ENCODE data around the gene PRR14L. TPM values are rescaled to one million over a fixed set of nuclear protein-coding genes. Genes with fewer than 3 reads are reported as not detected.

Gene PRR14L
- polyA plus RNA-seq, 1 donor from 2014 or later = 14.3 TPM

GRCh38 chr22:31637447-31637890 lies 112.5 kb downstream of the PRR14L start:
- Histone ChIP-seq H3K36me3 (ENCODE audit: insufficient read depth, low read length) (no peaks in the 10 kb centered on the region), H3K79me2 (replicated peaks; ENCODE audit: insufficient read depth, low read length) (no peaks in the 10 kb centered on the region), H3K9me3 (ENCODE audit: low read length) (no peaks in the 10 kb centered on the region), H3F3A (ENCODE audit: insufficient read depth, low read length, poor library complexity, severe bottlenecking) (no peaks in the 10 kb centered on the region), H3K4me3 (ENCODE audit: low read length) (no peak overlapping the region), H3K4me2 (ENCODE audit: low read length) (no peak overlapping the region), H3K27me3 (ENCODE audit: insufficient read depth, low read depth, low read length) (no peaks in the 10 kb centered on the region), H3K27ac (ENCODE audit: low read length) (no peak overlapping the region), H3K9me2 (ENCODE audit: insufficient read depth, low read length) (no peaks in the 10 kb centered on the region), H4K20me1 (ENCODE audit: insufficient read depth) (no peaks in the 10 kb centered on the region), H3K9ac (ENCODE audit: low read length) (no peak overlapping the region), H2AFZ (ENCODE audit: low read depth, low read length) (no peak overlapping the region)
- TF ChIP-seq, protein P1, sequence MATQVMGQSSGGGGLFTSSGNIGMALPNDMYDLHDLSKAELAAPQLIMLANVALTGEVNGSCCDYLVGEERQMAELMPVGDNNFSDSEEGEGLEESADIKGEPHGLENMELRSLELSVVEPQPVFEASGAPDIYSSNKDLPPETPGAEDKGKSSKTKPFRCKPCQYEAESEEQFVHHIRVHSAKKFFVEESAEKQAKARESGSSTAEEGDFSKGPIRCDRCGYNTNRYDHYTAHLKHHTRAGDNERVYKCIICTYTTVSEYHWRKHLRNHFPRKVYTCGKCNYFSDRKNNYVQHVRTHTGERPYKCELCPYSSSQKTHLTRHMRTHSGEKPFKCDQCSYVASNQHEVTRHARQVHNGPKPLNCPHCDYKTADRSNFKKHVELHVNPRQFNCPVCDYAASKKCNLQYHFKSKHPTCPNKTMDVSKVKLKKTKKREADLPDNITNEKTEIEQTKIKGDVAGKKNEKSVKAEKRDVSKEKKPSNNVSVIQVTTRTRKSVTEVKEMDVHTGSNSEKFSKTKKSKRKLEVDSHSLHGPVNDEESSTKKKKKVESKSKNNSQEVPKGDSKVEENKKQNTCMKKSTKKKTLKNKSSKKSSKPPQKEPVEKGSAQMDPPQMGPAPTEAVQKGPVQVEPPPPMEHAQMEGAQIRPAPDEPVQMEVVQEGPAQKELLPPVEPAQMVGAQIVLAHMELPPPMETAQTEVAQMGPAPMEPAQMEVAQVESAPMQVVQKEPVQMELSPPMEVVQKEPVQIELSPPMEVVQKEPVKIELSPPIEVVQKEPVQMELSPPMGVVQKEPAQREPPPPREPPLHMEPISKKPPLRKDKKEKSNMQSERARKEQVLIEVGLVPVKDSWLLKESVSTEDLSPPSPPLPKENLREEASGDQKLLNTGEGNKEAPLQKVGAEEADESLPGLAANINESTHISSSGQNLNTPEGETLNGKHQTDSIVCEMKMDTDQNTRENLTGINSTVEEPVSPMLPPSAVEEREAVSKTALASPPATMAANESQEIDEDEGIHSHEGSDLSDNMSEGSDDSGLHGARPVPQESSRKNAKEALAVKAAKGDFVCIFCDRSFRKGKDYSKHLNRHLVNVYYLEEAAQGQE (IDR thresholded peaks at IDR 0.05; ENCODE audit: borderline replicate concordance) = no peak
- no peak for TF ChIP-seq MXI1 (conservative IDR thresholded peaks at IDR 0.05; ENCODE audit: poor library complexity, severe bottlenecking)
- TF ChIP-seq, protein P2, sequence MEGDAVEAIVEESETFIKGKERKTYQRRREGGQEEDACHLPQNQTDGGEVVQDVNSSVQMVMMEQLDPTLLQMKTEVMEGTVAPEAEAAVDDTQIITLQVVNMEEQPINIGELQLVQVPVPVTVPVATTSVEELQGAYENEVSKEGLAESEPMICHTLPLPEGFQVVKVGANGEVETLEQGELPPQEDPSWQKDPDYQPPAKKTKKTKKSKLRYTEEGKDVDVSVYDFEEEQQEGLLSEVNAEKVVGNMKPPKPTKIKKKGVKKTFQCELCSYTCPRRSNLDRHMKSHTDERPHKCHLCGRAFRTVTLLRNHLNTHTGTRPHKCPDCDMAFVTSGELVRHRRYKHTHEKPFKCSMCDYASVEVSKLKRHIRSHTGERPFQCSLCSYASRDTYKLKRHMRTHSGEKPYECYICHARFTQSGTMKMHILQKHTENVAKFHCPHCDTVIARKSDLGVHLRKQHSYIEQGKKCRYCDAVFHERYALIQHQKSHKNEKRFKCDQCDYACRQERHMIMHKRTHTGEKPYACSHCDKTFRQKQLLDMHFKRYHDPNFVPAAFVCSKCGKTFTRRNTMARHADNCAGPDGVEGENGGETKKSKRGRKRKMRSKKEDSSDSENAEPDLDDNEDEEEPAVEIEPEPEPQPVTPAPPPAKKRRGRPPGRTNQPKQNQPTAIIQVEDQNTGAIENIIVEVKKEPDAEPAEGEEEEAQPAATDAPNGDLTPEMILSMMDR (IDR thresholded peaks at IDR 0.05; ENCODE audit: poor library complexity, severe bottlenecking) = no peak
- TF ChIP-seq SMC3 (conservative IDR thresholded peaks at IDR 0.05; ENCODE audit: poor library complexity) = no peak
- no peak for TF ChIP-seq POLR2AphosphoS5 (IDR thresholded peaks at IDR 0.05)

- H3K36me3 ChIP-seq (ENCODE audit: insufficient read depth, low read length) = no peaks in the 10 kb centered on the region
- H3K27me3 ChIP-seq (ENCODE audit: insufficient read depth, low read depth, low read length) = no peaks in the 10 kb centered on the region
- no peaks in the 10 kb centered on the region for H3K9me3 ChIP-seq (ENCODE audit: low read length)
- H4K20me1 ChIP-seq (ENCODE audit: insufficient read depth) = no peaks in the 10 kb centered on the region
- no peaks in the 10 kb centered on the region for H3K79me2 ChIP-seq (replicated peaks; ENCODE audit: insufficient read depth, low read length)
- no peaks in the 10 kb centered on the region for H3F3A ChIP-seq (ENCODE audit: insufficient read depth, low read length, poor library complexity, severe bottlenecking)
- TF ChIP-seq EP300 (conservative IDR thresholded peaks at IDR 0.05; ENCODE audit: poor library complexity, severe bottlenecking) (no peak), SMC3 (conservative IDR thresholded peaks at IDR 0.05; ENCODE audit: poor library complexity) (no peak), EZH2 (IDR thresholded peaks at IDR 0.05; ENCODE audit: borderline replicate concordance, insufficient read depth, low read length, poor library complexity, severe bottlenecking) (no peak), TAF1 (IDR thresholded peaks at IDR 0.05; ENCODE audit: low read depth) (no peak), RAD21 (conservative IDR thresholded peaks at IDR 0.05) (no peak), POLR2AphosphoS5 (IDR thresholded peaks at IDR 0.05) (no peak), MXI1 (conservative IDR thresholded peaks at IDR 0.05; ENCODE audit: poor library complexity, severe bottlenecking) (no peak)
- TF ChIP-seq, protein P1 (IDR thresholded peaks at IDR 0.05; ENCODE audit: borderline replicate concordance) = no peak
- TF ChIP-seq, protein P2 (IDR thresholded peaks at IDR 0.05; ENCODE audit: poor library complexity, severe bottlenecking) = no peak
- no peaks in the 10 kb centered on the region for H3K9me2 ChIP-seq (ENCODE audit: insufficient read depth, low read length)
- H3K27ac ChIP-seq (ENCODE audit: low read length) = no peak overlapping the region
- no peak overlapping the region for H2AFZ ChIP-seq (ENCODE audit: low read depth, low read length)
- H3K4me2 ChIP-seq (ENCODE audit: low read length) = no peak overlapping the region
- no peak overlapping the region for H3K4me3 ChIP-seq (ENCODE audit: low read length)
- no peak overlapping the region for H3K9ac ChIP-seq (ENCODE audit: low read length)
Measured at GRCh38 chr22:31635638-31636306, 114.2 kb downstream of the PRR14L start.

All from neural cell (in vitro differentiated cells).